ENCODE data around the gene MCF2L2.
"Not testable (repeated sequence)": the region's sequence is repeated elsewhere in the genome, so short reads cannot be mapped to it uniquely, and the experiment has no call there.

The MCF2L2 gene

GRCh38 chr3:183261151-183261724 lies 167.2 kb downstream of the MCF2L2 start:
- no peak for DNase-seq

GRCh38 chr3:183260167-183260904 lies 168.1 kb downstream of the MCF2L2 start:
- DNase-seq, result no peak

- DNase-seq, result no peak
These were observed 168.8 kb downstream of the MCF2L2 start for GRCh38 chr3:183259621-183260020.

- no peak for DNase-seq
These were observed 169.3 kb downstream of the MCF2L2 start for GRCh38 chr3:183259087-183259486.

- no peak for DNase-seq
These were observed 173.1 kb downstream of the MCF2L2 start for GRCh38 chr3:183255348-183255730.

- DNase-seq, result no peak
These were observed 173.7 kb downstream of the MCF2L2 start for GRCh38 chr3:183254487-183255347.

- DNase-seq, result no peak
These were observed 174.6 kb downstream of the MCF2L2 start for GRCh38 chr3:183253528-183254486.

GRCh38 chr3:183252973-183253527 lies 175.4 kb downstream of the MCF2L2 start, which contains the start of gene B3GNT5:
TSS of gene B3GNT5 (plus strand) at chr3:183253253. CDS start at chr3:183269799, 16,546 bp downstream.
- no peak for DNase-seq

- DNase-seq, result no peak
These were observed 176.2 kb downstream of the MCF2L2 start for GRCh38 chr3:183252118-183252782.

GRCh38 chr3:183249006-183249718 lies 179.3 kb downstream of the MCF2L2 start:
- DNase-seq, result no peak

- no peak for DNase-seq
These were observed 181.3 kb downstream of the MCF2L2 start for GRCh38 chr3:183247011-183247589.

- no peak for DNase-seq
These were observed 183.4 kb downstream of the MCF2L2 start for GRCh38 chr3:183244981-183245476.

GRCh38 chr3:183244219-183244618 lies 184.2 kb downstream of the MCF2L2 start:
- no peak for DNase-seq

GRCh38 chr3:183242431-183242830 lies 186.0 kb downstream of the MCF2L2 start:
- DNase-seq, result no peak

GRCh38 chr3:183239046-183239445 lies 189.4 kb downstream of the MCF2L2 start:
- no peak for DNase-seq

GRCh38 chr3:183233966-183234365 lies 194.5 kb downstream of the MCF2L2 start:
- no peak for DNase-seq

GRCh38 chr3:183230826-183231225 lies 197.6 kb downstream of the MCF2L2 start:
- no peak for DNase-seq

- DNase-seq, result not testable (repeated sequence)
These were observed 198.2 kb downstream of the MCF2L2 start for GRCh38 chr3:183230251-183230650.

GRCh38 chr3:183229178-183229577 lies 199.2 kb downstream of the MCF2L2 start:
- DNase-seq, result no peak

GRCh38 chr3:183227586-183227985 lies 200.8 kb downstream of the MCF2L2 start:
- DNase-seq, result no peak

Measured in NCI-H1694 treated with DMSO at 0.1 percent for 48 hours (cell line).